Liver (tissue), 9 donors: ENCODE data around the gene ERC2. TPM values are rescaled to one million over a fixed set of nuclear protein-coding genes. Genes with fewer than 3 reads are reported as not detected.

Source experiments
- DNase-seq: peaks from one replicate; pipeline ENCODE4 v3.0.0-alpha.2; 2017; ENCODE audit warnings: low spot score
- H3K27ac ChIP-seq, 2 donors: one replicate each; pipeline ENCODE4 v1.7.0; 2013; ENCODE audit warnings: inconsistent platforms in 2 of 2, low read length in 2 of 2, control low read depth in 1 of 2, low read depth in 1 of 2, mild to moderate bottlenecking in 1 of 2
- H3K27me3 ChIP-seq, 4 donors: one replicate each; pipeline versions ENCODE4 v1.6.1 to v1.7.0; 2013; ENCODE audit warnings: low read length in 3 of 4, inconsistent platforms in 1 of 4, mild to moderate bottlenecking in 1 of 4, moderate library complexity in 1 of 4; ENCODE audit not compliant: control insufficient read depth in 4 of 4, insufficient read depth in 4 of 4
- H3K36me3 ChIP-seq, 4 donors: one replicate each; pipeline versions ENCODE4 v1.6.1 to v1.7.0; 2013; ENCODE audit warnings: low read length in 3 of 4, mild to moderate bottlenecking in 3 of 4, low read depth in 1 of 4, moderate library complexity in 1 of 4; ENCODE audit not compliant: control insufficient read depth in 4 of 4, insufficient read depth in 3 of 4
- H3K4me1 ChIP-seq, 4 donors: one replicate each; pipeline versions ENCODE4 v1.6.1 to v1.7.0; 2013; ENCODE audit warnings: low read length in 3 of 4, mild to moderate bottlenecking in 3 of 4, moderate library complexity in 1 of 4; ENCODE audit not compliant: control insufficient read depth in 4 of 4, insufficient read depth in 4 of 4
- H3K4me3 ChIP-seq, 3 donors: one replicate each; pipeline versions ENCODE4 v1.6.1 to v1.7.0; 2013; ENCODE audit warnings: low read length in 3 of 3, control low read depth in 1 of 3, low read depth in 1 of 3, mild to moderate bottlenecking in 1 of 3
- H3K9ac ChIP-seq, 2 donors: one replicate each; pipeline ENCODE4 v1.7.0; 2013; ENCODE audit warnings: low read length in 2 of 2, mild to moderate bottlenecking in 2 of 2, moderate library complexity in 2 of 2, control low read depth in 1 of 2, low read depth in 1 of 2
- H3K9me3 ChIP-seq, 4 donors: one replicate each; pipeline versions ENCODE4 v1.6.1 to v1.7.0; 2013; ENCODE audit warnings: low read length in 3 of 4; ENCODE audit not compliant: control insufficient read depth in 4 of 4
- ATF3 ChIP-seq: IDR thresholded peaks from 2 replicates; pipeline ENCODE4 v1.6.1; 2016; ENCODE audit warnings: antibody characterized with exemption
- CTCF ChIP-seq: fragments of 150-350 bp; IDR thresholded peaks from 2 replicates; pipeline ENCODE4 v1.5.1; 2017; ENCODE audit warnings: improper control_type of control experiment, low read depth, low read length; ENCODE audit not compliant: missing input control
- EGR1 ChIP-seq, 2 donors: IDR thresholded peaks; 2 replicates each; pipeline ENCODE4 v1.6.1; 2016 to 2018; ENCODE audit warnings: antibody characterized with exemption in 2 of 2, low read depth in 2 of 2
- FOXA1 ChIP-seq: IDR thresholded peaks from 2 replicates; pipeline ENCODE4 v1.6.1; 2016; ENCODE audit warnings: antibody characterized with exemption
- FOXA2 ChIP-seq: IDR thresholded peaks from 2 replicates; pipeline ENCODE4 v1.6.1; 2016; ENCODE audit warnings: antibody characterized with exemption
- GABPA ChIP-seq, 2 donors: IDR thresholded peaks in 1 of 2; conservative IDR thresholded peaks in 1 of 2; 2 replicates each; pipeline ENCODE4 v1.6.1; 2016; ENCODE audit warnings: antibody characterized with exemption in 2 of 2, mild to moderate bottlenecking in 1 of 2, moderate library complexity in 1 of 2
- HNF4A ChIP-seq, 2 donors: conservative IDR thresholded peaks; 2 replicates each; pipeline ENCODE4 v1.6.1; 2016; ENCODE audit warnings: antibody characterized with exemption in 2 of 2, mild to moderate bottlenecking in 2 of 2
- HNF4G ChIP-seq: IDR thresholded peaks from 2 replicates; pipeline ENCODE4 v1.6.1; 2016; ENCODE audit warnings: antibody characterized with exemption
- JUND ChIP-seq, 2 donors: IDR thresholded peaks; 2 replicates each; pipeline ENCODE4 v1.6.1; 2016; ENCODE audit warnings: antibody characterized with exemption in 2 of 2
- NR2F2 ChIP-seq: IDR thresholded peaks from 2 replicates; pipeline ENCODE4 v1.6.1; 2016; ENCODE audit warnings: antibody characterized with exemption
- RAD21 ChIP-seq, 2 donors: IDR thresholded peaks; 2 replicates each; pipeline ENCODE4 v1.6.1; 2016; ENCODE audit warnings: antibody characterized with exemption in 2 of 2, mild to moderate bottlenecking in 2 of 2
- RXRA ChIP-seq, 2 donors: IDR thresholded peaks; 2 replicates each; pipeline ENCODE4 v1.6.1; 2017 to 2018; ENCODE audit warnings: antibody characterized with exemption in 2 of 2, mild to moderate bottlenecking in 1 of 2
- SP1 ChIP-seq: IDR thresholded peaks from 2 replicates; pipeline ENCODE4 v1.6.1; 2018; ENCODE audit warnings: antibody characterized with exemption, mild to moderate bottlenecking
- TAF1 ChIP-seq: conservative IDR thresholded peaks from 2 replicates; pipeline ENCODE4 v1.6.1; 2016; ENCODE audit warnings: antibody characterized with exemption, mild to moderate bottlenecking
- YY1 ChIP-seq: IDR thresholded peaks from 2 replicates; pipeline ENCODE4 v1.6.1; 2016; ENCODE audit warnings: antibody characterized with exemption, mild to moderate bottlenecking
- ZBTB33 ChIP-seq: IDR thresholded peaks from 2 replicates; pipeline ENCODE4 v1.6.1; 2016; ENCODE audit warnings: antibody characterized with exemption
- WGBS: extraction: QIAGEN DNeasy Blood & Tissue Kit; methylation state at CpG from one replicate; pipeline ENCODE4 v1.1.7; 2013; 5-methylcytosine and 5-hydroxymethylcytosine counted together
- polyA plus RNA-seq, 2 donors: library from polyadenylated mRNA; stranded (reverse) in 1 of 2; unstranded in 1 of 2; fragments of 200-250 nt in 1 of 2; fragments of >200 nt in 1 of 2; fragmentation: Nextera tagmentation in 1 of 2; extraction: Ambion mirVana in 1 of 2; gene quantifications; one replicate each; pipeline versions ENCODE4 v1.2.1 to v1.2.3, GENCODE V29; 2013 to 2015
- total RNA-seq, 2 donors: library from RNA; depleted of rRNA; stranded (reverse); fragments of >200 nt; gene quantifications; one replicate each; pipeline ENCODE4 v1.2.3, GENCODE V29; 2014
- TF ChIP-seq, protein P1 (sequence below): IDR thresholded peaks from 2 replicates; pipeline ENCODE4 v1.6.1; 2016; ENCODE audit warnings: antibody characterized with exemption, mild to moderate bottlenecking
- donor health status: healthy.
- donor health status: healthy.
- donor health status: healthy.
- donor health status: healthy.
- donor health status: healthy.

Gene ERC2
- total and polyA plus RNA-seq, 4 donors = 0.14 to 0.25 TPM; not detected in 2

GRCh38 chr3:56064684-56065083 lies 403.6 kb downstream of the ERC2 start:
- Histone ChIP-seq H3K4me3 (no peak overlapping the region), H3K27me3 (peaks cover 0 to 3% (median 0%) of the 10 kb centered on the region in 4 donors), H3K27ac (no peak overlapping the region), H3K9ac (no peak overlapping the region), H3K4me1 (no peaks in the 10 kb centered on the region), H3K9me3 (no peaks in the 10 kb centered on the region), H3K36me3 (no peaks in the 10 kb centered on the region)
- DNase-seq = no peak
- TF ChIP-seq CTCF = no peak
- no peak for TF ChIP-seq RAD21 (IDR thresholded peaks at IDR 0.05)
- TF ChIP-seq, protein P1, sequence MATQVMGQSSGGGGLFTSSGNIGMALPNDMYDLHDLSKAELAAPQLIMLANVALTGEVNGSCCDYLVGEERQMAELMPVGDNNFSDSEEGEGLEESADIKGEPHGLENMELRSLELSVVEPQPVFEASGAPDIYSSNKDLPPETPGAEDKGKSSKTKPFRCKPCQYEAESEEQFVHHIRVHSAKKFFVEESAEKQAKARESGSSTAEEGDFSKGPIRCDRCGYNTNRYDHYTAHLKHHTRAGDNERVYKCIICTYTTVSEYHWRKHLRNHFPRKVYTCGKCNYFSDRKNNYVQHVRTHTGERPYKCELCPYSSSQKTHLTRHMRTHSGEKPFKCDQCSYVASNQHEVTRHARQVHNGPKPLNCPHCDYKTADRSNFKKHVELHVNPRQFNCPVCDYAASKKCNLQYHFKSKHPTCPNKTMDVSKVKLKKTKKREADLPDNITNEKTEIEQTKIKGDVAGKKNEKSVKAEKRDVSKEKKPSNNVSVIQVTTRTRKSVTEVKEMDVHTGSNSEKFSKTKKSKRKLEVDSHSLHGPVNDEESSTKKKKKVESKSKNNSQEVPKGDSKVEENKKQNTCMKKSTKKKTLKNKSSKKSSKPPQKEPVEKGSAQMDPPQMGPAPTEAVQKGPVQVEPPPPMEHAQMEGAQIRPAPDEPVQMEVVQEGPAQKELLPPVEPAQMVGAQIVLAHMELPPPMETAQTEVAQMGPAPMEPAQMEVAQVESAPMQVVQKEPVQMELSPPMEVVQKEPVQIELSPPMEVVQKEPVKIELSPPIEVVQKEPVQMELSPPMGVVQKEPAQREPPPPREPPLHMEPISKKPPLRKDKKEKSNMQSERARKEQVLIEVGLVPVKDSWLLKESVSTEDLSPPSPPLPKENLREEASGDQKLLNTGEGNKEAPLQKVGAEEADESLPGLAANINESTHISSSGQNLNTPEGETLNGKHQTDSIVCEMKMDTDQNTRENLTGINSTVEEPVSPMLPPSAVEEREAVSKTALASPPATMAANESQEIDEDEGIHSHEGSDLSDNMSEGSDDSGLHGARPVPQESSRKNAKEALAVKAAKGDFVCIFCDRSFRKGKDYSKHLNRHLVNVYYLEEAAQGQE = no peak
- TF ChIP-seq JUND (IDR thresholded peaks at IDR 0.05) = no peak
- no peak for TF ChIP-seq HNF4A (conservative IDR thresholded peaks at IDR 0.05)
- no peak for TF ChIP-seq HNF4G
- no peak for TF ChIP-seq EGR1 (IDR thresholded peaks at IDR 0.05; ENCODE audit: low read depth in 2 of 2)
- no peak for TF ChIP-seq FOXA2
- no peak for TF ChIP-seq ZBTB33
- no peak for TF ChIP-seq TAF1
- no peak for TF ChIP-seq NR2F2
- no peak for TF ChIP-seq ATF3
- no peak for TF ChIP-seq FOXA1
- no peak for TF ChIP-seq SP1

DNA sequence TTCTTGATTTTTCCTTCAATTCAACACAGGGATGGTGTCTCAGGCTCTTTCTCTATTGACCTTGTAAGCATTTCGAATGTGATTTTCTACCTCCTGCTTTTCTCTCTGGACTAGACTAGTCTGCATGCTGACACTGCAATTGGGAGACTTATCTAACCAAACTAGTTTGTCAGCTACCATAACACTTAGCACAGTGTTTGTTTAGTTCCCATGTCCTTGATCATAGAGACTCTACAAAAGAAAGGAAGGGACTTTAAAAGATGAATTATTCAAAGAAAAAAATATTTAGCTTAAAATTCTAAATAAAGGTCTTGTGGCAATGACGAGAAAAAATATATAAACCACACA lies 407.0 kb downstream of the ERC2 start:
- H3K4me1 ChIP-seq = no peaks in the 10 kb centered on the region
- 54% methylated on average over 2 of the region's 2 CpGs for WGBS
- H3K9ac ChIP-seq = no peak overlapping the region
- TF ChIP-seq ATF3 = no peak
- no peak for TF ChIP-seq FOXA1
- no peak for TF ChIP-seq HNF4G
- TF ChIP-seq RXRA (IDR thresholded peaks at IDR 0.05) = no peak
- TF ChIP-seq GABPA (IDR thresholded peaks at IDR 0.05 in 1 of 2, conservative IDR thresholded peaks at IDR 0.05 in 1 of 2) = no peak
- no peak for TF ChIP-seq YY1
- no peak for TF ChIP-seq FOXA2
- TF ChIP-seq, protein P1 = no peak
- TF ChIP-seq TAF1 = no peak
- TF ChIP-seq ZBTB33 = no peak
- no peak for TF ChIP-seq JUND (IDR thresholded peaks at IDR 0.05)
- TF ChIP-seq RAD21 (IDR thresholded peaks at IDR 0.05) = no peak
- no peak for TF ChIP-seq SP1
- TF ChIP-seq EGR1 (IDR thresholded peaks at IDR 0.05; ENCODE audit: low read depth in 2 of 2) = no peak
- no peak for TF ChIP-seq NR2F2

More for the DNA sequence above, 407.0 kb downstream of the ERC2 start:
- H3K4me3 ChIP-seq = no peak overlapping the region
- H3K27me3 ChIP-seq = peaks cover 0 to 3% (median 0%) of the 10 kb centered on the region in 4 donors
- DNase-seq = no peak
- no peak overlapping the region for H3K27ac ChIP-seq
- no peaks in the 10 kb centered on the region for H3K36me3 ChIP-seq
- no peaks in the 10 kb centered on the region for H3K9me3 ChIP-seq
